ENCODE data around the gene GARIN5B. TPM values are rescaled to one million over a fixed set of nuclear protein-coding genes. Genes with fewer than 3 reads are reported as not detected.

GARIN5B gene
- total and polyA plus RNA-seq, 2 of the 8 experiments (the other 6 are each of a cell fraction or from before 2014, with no cell fraction given): 0.03 TPM; not detected in 1

DNA sequence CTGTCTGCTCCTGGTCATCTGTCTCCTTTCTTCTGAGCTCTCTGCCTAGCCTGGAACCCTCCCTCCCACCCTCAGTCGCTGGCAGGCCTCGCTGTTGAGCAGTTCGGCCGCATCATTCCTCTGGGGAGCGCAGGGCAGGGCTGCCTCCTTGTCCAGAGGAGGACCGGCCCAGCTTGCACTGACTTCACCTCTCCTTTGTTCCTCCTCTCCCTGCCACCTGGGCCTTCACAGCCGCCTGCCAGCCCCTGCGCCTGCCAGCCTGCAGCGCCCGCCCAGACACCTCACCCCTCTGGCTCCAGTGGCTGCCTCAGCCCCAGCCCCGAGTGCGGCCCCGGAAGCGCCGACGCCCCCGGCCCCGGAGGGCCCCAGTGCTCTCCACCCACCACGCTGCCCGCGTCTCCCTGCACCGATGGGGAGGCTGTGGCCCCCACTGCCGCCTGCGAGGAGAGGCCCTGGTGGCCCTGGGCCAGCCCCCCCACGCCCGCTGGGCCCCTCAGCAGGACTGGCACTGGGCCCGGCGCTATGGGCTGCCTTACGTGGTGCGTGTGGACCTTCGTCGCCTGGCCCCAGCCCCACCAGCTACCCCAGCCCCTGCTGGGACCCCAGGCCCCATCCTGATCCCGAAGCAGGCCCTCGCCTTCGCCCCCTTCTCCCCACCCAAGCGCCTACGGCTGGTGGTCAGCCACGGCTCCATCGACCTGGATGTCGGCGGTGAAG, 16.2 kb downstream of the GARIN5B start (continued):
- TF ChIP-seq EP300 (IDR thresholded peaks at IDR 0.05; ENCODE audit: borderline replicate concordance in 1 of 2, low read depth in 2 of 2, low read length in 2 of 2) (no peak), TBP (IDR thresholded peaks at IDR 0.05; ENCODE audit: low read depth, low read length) (no peak), KDM4A (IDR thresholded peaks at IDR 0.05; ENCODE audit: low read depth, low read length, severe bottlenecking) (no peak)
- TF ChIP-seq, protein P1, sequence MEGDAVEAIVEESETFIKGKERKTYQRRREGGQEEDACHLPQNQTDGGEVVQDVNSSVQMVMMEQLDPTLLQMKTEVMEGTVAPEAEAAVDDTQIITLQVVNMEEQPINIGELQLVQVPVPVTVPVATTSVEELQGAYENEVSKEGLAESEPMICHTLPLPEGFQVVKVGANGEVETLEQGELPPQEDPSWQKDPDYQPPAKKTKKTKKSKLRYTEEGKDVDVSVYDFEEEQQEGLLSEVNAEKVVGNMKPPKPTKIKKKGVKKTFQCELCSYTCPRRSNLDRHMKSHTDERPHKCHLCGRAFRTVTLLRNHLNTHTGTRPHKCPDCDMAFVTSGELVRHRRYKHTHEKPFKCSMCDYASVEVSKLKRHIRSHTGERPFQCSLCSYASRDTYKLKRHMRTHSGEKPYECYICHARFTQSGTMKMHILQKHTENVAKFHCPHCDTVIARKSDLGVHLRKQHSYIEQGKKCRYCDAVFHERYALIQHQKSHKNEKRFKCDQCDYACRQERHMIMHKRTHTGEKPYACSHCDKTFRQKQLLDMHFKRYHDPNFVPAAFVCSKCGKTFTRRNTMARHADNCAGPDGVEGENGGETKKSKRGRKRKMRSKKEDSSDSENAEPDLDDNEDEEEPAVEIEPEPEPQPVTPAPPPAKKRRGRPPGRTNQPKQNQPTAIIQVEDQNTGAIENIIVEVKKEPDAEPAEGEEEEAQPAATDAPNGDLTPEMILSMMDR (IDR thresholded peaks at IDR 0.05; ENCODE audit: control extremely low read depth in 1 of 3, insufficient read depth in 1 of 3, low read depth in 1 of 3, low read length in 3 of 3): no peak
- TF ChIP-seq, protein P2, sequence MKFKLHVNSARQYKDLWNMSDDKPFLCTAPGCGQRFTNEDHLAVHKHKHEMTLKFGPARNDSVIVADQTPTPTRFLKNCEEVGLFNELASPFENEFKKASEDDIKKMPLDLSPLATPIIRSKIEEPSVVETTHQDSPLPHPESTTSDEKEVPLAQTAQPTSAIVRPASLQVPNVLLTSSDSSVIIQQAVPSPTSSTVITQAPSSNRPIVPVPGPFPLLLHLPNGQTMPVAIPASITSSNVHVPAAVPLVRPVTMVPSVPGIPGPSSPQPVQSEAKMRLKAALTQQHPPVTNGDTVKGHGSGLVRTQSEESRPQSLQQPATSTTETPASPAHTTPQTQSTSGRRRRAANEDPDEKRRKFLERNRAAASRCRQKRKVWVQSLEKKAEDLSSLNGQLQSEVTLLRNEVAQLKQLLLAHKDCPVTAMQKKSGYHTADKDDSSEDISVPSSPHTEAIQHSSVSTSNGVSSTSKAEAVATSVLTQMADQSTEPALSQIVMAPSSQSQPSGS (IDR thresholded peaks at IDR 0.05; ENCODE audit: low read length): no peak

Measured in H1 (cell line).